Diencephalon (tissue), 1 donor: ENCODE results near the gene POC1B. TPM values are rescaled to one million over a fixed set of nuclear protein-coding genes. Genes with fewer than 3 reads are reported as not detected.

Experiments used
- small RNA-seq: library from RNA; depleted of rRNA; stranded (forward); fragments of <200 nt; gene quantifications from one replicate; pipeline ENCODE3, GENCODE V24; 2014
- total RNA-seq: library from RNA; depleted of rRNA; stranded (reverse); fragments of >200 nt; gene quantifications from one replicate; pipeline ENCODE4 v1.2.3, GENCODE V29; 2014

POC1B gene
- total RNA-seq = 70.8 TPM

DNA sequence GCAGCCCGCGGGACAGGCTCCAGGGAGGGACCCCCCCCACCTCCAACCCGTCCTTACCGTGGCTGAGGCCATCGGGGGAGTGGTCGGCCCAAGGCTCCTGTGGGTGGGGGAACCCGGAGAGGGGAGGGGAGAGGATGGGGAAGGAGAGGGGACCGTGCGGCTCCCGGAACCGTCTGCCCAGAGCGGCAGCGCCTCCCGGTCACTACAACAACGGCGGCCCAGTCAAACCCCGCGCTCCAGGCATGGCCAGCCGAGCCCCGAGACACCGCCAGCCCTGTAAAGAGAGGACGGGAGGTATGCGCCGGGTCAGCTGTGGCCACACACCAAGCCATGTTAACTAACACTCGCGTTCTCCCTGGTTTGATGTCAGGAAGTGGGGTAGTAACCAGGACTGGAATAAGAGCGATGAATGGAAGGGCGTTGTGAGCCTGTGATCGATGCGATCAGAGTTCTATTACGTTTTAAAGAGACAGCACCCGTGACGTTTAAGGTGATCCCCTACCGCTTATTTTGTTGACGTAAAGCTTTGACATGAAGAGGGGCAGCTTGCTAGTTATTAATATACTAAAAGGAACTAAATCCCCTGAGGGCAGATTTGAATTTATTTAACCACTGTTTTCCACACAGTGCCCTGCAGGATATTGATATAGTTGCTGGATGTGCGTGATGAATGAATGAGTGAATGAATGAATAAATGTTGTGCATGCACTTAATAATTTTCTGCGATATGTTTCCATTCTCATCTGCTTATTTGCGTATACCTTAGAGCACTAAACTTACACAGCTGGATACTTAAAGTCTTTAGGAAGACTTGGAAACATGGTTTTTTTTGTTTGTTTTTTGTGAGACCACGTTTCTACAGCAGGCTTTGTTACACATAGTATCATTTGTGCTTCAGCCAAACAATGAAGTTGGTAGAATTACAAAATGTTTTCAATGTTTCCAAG lies at the start of gene POC1B:
TSS of gene POC1B (minus strand) at position 224 of the 947 bp plus-strand sequence. CDS start at position 72, 152 bp downstream.

DNA sequence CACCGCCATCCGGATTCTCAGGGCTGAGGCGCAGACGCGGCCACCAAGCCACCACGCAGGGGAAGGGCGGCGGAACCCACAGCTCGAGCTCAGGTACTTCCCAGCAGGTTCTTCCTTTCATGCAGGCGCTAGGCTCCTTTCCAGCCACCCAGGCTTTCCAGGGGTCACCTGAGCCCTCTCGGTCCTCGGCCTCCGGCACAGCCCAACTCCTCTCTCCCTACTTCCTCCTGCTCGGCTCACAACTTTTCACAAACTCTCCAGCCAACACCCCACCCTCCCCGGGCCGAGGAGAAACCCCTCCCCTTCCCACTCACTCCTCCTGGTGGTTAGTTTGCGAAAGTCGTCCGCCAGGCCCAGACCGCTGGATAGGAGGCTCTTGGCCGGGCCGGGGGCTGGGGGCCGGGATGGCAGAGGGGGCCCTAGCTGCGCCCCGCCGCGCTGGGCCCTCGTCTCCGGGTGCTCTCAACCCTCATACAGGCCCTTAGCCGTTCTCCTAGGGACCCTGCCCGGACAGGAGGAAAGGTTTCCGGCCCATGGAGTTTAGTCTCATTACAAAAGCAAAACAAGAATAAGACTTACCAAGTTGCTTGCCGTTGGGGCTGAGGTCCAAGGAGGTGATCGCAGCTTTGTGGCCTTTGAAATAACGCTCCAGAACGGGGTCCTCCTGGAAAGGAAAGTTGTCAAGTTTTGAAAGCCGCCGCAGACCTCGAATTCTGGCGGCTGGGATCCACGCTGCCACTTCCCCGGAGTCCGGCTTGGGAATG lies 1.1 kb downstream of the POC1B start, which contains the start of gene GALNT4:
TSS of gene GALNT4 (minus strand) at position 256 of the 764 bp plus-strand sequence. CDS start at position 9, 247 bp downstream.

Small RNAs within 50 kb of the gene (small RNA-seq; reads per million reads assigned to genes)
- gene AC025034.2 (not detected), gene POC1B-GALNT4 (not detected)

Other genes with a start within 250 kb of the POC1B start
- gene DUSP6, start 173.5 kb downstream of the POC1B start, total RNA-seq = 55.8 TPM
- gene GALNT4, start 1.3 kb downstream of the POC1B start, total RNA-seq = 5.8 TPM
- gene ATP2B1, start 182.8 kb upstream of the POC1B start, total RNA-seq = 262 TPM